Iris pigment epithelial cell (primary cell): Measurements from ENCODE around the gene POMGNT1.

ENCODE experiments used
- DNase-seq: peaks from one replicate; pipeline ENCODE4 v3.0.0-alpha.2; 2011; ENCODE audit warnings: low read depth

Gene POMGNT1

DNA sequence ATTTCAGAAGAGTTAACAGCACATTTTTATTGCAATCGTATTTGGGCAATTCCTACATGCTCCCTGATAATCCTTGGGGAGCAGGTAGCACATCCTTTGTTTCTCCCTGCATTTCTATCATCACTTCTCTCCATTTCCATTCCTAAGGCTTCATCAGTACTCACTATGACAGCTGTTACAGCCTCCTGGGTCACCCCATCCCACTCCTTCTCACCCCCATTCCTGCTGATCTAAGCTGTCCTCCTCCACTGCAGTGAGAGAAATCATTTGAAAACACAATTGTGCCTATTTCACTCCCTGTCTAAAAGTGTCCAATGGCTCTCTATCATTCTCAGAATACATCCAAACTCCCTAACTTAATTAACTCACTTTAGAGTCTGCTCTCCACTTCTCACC lies 40.3 kb downstream of the POMGNT1 start:
- DNase-seq: no peak

- peak; percentile 44 for DNase-seq
These were observed 44.5 kb downstream of the POMGNT1 start for GRCh38 chr1:46153732-46154131.

DNA sequence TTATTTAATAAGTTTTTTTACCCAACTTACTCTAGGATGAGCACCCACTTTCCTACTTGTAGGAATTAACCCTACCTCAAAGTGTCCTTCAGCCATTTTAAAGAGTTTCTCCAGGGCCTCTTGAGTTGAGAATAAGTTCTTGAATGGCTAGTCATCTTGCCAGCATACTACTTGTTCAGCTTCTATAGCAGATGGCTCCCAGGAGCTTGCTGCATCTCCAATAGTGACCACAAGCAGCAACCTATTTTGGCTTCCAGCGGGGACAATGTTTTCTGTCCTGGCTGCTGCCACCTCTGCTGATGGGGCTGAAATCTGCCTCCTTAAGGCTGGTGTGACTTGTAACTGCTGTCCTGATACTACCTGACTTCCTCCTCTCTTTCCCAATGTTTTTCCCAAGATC lies 45.0 kb downstream of the POMGNT1 start:
- DNase-seq: no peak

DNA sequence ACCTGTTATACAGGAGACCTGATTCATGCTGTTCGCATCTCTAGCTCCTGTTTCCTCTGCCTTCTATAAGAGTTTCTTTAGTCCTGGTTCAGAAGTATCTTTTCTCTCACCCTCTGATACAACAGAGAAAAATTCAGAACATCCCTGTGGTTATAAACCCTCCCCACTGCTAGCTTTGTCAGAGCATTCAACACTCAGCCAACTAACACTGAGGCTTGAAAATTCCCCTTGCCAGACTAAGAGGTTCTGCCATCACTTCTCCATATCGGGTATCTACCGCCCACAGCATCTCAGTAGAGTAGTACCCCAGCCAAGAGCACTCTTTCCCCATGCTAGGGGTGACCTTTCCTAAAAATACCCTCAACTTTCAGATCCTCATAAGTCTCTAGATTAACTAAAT lies 46.2 kb downstream of the POMGNT1 start:
- peak; percentile 89 for DNase-seq

DNA sequence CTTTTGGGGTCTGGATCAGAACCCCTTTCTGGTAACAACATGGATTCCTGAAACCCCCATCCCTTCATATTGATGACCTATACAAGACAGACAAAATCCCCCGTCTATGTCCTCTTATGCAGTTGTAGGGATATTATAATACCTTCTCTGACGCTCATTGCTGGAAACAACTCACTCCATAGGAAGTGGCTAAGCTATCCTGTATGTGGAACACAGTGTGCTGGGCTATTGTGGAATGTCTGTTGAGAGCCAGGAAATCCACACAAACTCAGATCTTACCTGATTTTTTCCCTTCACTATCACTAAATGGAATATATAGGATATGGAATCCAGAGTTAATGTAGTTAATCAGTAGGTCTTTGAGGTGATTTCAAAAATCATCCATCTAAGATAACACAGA lies 48.1 kb downstream of the POMGNT1 start:
- DNase-seq: peak; percentile 65

DNA sequence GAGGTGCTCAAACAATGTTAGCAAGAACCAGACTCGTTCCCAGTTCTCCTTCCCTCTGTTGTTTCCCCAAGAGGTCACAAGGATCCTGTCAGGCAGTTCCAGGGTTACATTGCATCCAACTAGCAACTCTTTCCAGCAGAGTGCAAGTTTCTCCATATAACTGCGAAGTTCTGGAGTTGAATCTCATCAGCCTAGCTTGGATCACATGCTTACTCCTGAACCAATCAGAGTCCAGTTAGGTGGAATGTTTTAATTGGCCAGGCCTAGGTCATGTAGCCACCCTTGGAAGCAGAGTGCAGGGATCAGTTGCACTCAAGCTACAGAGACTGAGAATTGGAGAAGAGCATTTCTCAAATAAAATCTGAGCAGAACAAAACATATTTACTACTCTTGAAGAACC lies 49.9 kb downstream of the POMGNT1 start:
- DNase-seq: no peak
